Raji (cell line): ENCODE results near the gene NUFIP2.

Experiments used
- POLR2A ChIP-seq: IDR thresholded peaks from 2 replicates; pipeline ENCODE4 v1.6.1; 2011; ENCODE audit warnings: low read depth, low read length, control low read depth; ENCODE audit not compliant: insufficient read depth

NUFIP2 gene, protein sequence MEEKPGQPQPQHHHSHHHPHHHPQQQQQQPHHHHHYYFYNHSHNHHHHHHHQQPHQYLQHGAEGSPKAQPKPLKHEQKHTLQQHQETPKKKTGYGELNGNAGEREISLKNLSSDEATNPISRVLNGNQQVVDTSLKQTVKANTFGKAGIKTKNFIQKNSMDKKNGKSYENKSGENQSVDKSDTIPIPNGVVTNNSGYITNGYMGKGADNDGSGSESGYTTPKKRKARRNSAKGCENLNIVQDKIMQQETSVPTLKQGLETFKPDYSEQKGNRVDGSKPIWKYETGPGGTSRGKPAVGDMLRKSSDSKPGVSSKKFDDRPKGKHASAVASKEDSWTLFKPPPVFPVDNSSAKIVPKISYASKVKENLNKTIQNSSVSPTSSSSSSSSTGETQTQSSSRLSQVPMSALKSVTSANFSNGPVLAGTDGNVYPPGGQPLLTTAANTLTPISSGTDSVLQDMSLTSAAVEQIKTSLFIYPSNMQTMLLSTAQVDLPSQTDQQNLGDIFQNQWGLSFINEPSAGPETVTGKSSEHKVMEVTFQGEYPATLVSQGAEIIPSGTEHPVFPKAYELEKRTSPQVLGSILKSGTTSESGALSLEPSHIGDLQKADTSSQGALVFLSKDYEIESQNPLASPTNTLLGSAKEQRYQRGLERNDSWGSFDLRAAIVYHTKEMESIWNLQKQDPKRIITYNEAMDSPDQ

DNA sequence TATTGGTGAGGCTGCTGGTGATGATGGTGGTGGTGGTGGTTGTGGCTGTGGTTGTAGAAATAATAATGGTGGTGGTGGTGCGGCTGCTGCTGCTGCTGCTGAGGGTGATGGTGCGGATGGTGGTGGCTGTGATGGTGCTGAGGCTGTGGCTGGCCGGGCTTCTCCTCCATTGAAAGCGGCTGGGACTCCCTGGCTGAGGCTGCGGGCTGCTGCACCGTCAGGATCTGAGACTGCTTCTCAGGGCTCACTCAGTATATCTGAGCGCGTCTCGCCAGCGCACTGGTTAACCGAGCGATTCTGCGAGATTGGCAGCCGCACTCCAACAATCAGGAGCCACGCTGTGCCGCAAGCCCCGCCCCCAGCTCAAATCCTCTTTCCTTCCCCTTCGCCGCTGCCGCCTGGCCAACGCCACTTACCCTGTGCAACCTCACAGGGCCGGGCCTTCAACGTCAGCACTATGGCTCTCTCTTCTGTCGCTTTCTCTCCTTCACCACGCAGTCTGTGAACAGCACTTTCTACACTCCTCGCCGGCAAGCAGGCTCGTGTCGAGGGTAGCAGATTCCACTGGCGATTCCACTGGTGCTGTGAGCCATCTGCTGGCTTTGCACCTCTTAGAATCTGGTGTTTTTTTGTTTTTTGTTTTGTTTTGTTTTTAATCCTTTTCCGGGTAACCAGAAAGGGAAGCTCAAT lies at the start of gene NUFIP2:
Gene NUFIP2, minus strand, starts transcription at position 259 of the 690 bp plus-strand sequence. Its CDS starts 89 bp downstream, at position 170.
- peak; percentile 100 for TF ChIP-seq POLR2A

DNA sequence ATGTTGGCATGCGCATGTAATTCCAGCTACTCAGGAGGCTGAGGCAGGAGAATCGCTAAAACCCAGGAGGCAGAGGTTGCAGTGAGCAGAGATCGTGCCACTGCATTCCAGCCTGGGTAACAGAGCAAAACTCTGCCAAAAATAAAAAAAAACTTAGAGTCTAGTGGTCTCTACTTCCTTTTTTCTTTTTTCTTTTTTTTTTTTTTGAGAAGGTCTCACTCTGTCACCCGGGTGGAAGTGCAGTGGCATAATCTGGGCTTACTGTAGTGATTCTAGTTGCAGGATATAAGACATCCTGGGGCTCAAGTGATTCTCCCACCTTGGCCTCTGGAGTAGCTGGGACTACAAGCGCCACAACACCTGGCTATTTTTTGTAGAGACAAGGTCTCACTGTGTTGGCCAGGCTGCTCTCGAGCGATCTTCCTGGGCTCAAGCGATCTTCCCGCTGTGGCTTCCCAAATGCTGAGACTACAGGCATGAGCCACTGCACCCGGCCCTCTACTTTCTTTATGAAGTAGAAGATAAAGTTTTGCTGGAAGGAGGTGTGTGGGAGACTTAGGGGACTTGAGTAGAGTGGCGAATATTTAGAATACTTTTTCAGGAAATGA lies 48.3 kb upstream of the NUFIP2 start:
- no peak for TF ChIP-seq POLR2A

DNA sequence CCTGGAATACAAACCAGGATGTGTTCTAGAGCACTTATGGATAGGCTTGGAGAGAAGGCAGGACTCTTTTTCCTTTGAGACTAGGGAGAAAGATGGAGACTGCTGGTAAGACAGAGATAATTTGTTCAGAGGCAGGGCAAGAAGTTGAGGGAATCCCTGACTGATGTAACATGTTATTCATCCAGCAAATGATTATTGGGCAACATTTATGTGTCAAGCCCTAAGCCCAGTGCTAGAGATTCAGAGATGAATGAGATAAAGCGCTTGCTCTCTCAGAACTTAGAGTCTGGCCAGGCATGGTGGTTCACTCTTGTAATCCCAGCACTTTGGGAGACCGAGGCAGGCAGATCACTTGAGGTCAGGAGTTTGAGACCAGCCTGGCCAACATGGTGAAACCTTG lies 47.8 kb upstream of the NUFIP2 start:
- no peak for TF ChIP-seq POLR2A

DNA sequence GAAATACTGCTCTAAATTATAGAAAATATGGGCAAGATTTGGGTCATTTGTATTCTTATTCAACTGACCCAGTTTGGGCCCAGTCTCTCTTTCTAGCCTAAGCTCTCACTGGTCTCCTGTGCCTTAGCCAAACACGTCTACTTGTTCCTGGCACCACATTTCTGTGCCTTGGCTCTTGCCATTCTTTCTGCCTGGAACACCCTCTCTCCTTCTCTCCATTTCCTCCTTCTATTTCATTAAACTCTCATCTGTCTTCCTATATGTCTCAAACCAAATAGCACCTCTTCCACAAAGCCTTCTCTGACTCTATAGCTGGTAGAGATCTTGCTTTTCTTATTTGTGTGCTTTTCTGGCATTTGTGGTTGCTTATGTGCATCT lies 37.7 kb upstream of the NUFIP2 start:
- no peak for TF ChIP-seq POLR2A

DNA sequence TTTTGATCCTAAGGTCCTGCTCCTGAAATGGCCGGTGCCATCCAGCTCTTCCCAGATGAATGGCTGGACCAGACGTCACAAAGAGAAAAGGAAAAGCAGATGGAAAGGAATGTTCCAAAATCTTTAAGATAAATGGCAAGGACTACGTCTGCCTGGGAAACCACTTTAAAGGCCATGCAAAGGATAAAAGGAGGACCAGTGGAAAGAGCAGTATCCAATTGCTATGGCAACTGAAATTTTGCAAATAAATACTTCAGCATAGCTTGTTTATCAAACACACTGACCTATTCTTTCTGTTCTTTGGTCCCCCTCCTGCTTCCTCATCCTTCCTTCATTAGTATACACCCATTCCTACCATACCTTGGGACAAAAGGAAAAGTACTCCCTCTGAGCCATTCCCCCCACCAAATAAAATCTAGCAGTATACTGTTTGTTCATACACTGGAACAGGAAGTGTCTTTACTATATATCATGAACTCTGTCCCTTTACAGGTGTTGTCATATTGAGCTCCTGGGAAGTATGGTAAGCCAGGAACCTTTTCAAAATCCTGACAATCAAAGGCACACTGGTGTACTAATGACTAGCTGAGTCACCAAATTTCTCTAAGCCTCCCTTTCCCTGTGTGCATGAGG lies 37.2 kb upstream of the NUFIP2 start:
- no peak for TF ChIP-seq POLR2A

DNA sequence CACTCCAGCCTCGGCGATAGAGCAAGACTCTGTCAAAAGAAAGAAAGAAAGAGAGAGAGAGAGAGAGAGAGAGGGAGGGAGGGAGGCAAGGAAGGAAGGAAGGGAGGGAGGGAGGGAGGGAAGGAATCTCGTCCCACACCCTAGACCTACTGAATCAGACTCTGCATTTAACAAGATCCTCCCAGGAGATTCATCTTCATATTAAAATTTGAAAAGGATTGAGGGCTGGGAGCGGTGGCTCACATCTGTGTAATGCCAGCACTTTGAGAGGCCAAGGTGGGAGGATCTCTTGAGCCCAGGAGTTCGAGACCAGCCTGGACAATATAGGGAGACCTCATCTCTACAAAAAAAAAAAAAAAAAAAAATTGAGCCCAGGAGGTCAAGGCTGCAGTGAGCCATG lies 33.5 kb upstream of the NUFIP2 start:
- no peak for TF ChIP-seq POLR2A

DNA sequence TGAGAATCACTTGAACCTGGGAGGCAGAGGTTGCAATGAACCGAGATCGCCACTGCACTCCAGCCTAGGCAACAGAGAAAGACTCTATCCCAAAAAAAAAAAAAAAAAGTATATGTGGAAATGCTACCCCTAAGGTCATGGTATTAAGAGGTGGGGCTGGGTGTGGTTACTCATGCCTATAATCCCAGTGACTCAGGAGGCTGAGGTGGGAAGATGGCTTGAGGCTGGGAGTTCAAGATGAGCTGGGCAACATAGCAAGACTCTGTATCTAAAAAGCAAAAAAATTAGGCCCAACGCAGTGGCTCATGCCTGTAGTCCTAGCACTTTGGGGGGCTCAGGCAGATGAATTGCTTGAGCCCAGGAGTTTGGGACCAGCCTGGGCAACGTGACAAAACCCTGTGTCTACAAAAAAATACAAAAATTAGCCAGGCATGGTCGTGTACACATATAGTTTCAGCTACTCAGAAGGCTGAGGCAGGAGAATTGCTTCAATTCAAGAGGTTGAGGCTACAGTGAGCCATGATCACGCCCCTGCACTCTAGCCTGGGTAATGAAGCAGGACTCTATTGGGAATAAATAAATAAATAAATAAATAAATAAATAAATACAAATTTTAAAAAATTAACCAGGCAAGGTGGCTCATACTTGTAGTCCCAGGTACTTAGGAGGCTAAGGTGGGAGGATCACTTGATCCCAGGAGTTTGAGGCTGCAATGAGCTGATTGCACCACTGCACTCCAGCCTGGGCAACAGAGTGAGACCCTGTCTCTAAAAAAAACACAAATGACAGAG lies 32.3 kb upstream of the NUFIP2 start:
- TF ChIP-seq POLR2A: no peak

DNA sequence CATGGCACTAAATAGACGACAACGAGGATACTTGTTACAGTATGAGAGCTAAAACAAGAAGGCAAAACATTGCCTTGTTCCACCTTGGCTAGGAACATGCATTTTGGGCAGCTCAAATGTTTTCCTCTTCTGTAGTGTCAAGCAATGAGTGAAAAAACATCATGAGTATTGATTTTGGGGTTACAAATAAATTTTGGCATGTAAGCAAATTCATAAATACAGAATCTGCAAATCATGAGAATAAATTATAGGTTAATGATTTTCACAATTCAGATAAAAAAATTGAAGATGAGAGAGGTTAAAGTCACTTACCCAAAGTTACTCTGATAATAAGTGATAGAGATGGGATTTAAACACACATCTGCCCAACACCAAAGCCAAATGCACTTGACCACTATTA lies 28.4 kb upstream of the NUFIP2 start:
- no peak for TF ChIP-seq POLR2A

DNA sequence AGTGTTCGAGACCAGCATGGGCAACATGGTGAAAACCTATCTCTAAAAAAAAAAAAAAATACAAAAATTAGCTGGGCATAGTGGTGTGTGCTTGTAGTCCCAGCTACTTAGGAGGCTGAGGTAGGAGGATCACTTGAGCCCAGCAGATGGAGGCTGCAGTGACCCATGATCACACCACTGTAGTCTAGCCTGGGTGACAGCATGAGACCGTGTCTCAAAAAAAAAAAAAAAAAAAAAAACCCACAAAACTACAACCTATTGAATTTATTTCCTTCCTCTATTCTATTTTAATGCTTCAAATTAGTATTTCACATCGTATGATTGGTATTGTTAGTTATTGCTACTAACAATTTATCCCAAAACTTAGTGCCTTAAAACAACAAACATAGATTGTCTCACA lies 9.4 kb upstream of the NUFIP2 start:
- TF ChIP-seq POLR2A: no peak

DNA sequence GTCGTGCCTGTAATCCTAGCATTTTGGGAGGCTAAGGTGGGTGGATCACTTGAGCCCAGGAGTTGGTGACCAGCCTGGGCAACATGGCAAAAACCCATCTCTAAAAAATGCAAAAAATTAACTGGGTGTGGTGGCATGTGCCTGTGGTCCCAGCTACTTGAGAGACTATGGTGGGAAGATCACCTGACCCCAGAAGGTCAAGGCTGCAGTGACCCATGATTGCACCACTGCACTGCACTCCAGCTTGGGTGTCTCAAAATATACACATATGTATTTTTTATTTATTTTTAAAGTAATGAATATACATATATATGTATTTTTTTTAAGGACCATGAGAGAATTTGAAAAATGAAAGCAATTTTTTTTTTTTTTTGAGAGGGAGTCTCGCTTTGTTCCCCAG lies 5.1 kb upstream of the NUFIP2 start:
- TF ChIP-seq POLR2A: no peak

DNA sequence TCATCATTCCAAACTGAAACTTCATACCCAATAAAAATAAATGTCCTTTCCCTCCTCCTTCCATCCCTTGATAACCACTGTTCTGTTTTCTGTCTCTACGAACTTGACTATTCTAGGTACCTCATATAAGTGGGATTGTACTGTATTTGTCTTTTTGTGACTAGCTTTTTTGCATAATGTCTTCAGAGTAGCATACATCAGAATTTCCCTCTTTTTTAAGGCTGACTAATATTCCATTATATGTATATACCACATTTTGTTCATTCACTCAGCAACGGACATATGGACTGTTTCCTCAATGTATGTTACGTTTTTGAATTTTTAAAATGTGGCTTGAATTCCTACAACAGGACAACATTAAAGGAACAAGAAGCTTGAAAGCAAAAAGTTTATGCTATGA lies 1.5 kb upstream of the NUFIP2 start:
- no peak for TF ChIP-seq POLR2A

DNA sequence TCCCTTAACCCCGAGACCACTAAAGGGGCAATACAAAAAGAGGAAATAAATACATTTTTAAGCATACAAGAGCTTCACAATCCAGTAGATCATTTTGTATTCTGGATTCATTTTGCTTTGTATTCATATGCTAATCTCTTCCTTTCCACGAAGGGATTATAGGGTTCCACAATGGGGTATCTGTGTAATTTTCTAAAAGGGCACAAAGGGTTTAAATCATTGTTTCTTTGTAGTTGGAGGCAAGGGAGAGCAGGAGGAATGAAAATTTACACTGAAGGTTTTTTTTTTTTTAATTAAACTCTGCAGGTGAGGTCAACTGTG lies 592 bp upstream of the NUFIP2 start:
- no peak for TF ChIP-seq POLR2A

DNA sequence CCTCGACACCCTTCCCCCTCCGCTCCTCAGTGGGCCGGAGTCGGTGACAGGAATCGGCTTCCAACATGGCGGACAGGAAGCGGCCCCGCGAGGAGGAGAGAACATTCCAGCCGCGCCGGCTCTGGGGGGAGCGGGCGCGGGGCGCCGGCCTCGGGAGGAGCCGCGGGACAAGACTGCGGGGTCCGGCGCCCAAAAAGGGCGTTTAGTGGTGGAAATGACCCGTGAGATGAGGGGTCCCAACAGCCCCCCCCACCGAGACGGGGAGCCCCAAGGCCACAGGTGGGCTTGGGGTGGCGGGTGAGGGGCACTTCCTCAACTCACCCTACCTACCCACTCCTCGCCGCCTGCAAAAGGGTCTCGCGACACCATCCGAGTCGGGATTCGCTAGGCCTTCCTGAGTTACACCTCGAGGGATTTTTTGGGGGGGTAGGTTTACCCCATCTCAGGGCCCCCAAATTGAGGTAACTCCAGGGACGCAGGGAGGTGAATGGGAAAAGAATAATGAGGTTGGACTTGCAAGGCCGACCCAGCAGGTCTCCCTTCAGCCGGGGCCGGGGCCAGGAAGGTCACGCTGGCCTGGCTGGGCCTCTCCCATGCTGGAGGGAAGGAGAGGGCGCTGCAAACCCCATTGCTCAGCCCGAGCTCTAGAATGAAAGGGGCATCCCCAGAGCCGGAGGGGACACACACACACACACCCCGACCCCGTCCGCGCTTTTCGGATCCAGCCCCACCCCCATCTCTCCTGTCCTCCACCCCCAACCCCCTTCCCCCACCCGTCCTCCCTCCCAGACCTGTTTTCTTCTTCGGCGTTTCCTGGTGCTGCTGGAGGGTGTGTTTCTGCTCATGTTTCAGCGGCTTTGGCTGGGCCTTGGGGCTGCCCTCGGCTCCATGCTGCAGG lies 707 bp downstream of the NUFIP2 start:
- 0 out of 2 replicates have a peak, but pooled peaks have one; percentile 23 for TF ChIP-seq POLR2A
